Measurements from ENCODE around the gene ACYP2.

ACYP2 gene

GRCh38 chr2:54161660-54162424 lies 46.4 kb downstream of the ACYP2 start:
- DNase-seq: no peak

- DNase-seq: no peak
These were observed 48.7 kb downstream of the ACYP2 start for GRCh38 chr2:54164106-54164505.

GRCh38 chr2:54166121-54166773 lies 50.8 kb downstream of the ACYP2 start:
- DNase-seq: no peak

- no peak for DNase-seq
These were observed 61.2 kb downstream of the ACYP2 start for GRCh38 chr2:54176577-54176976.

- DNase-seq: no peak
These were observed 67.9 kb downstream of the ACYP2 start for GRCh38 chr2:54183281-54183680.

GRCh38 chr2:54183972-54184371 lies 68.6 kb downstream of the ACYP2 start:
- no peak for DNase-seq

GRCh38 chr2:54185105-54185504 lies 69.7 kb downstream of the ACYP2 start:
- no peak for DNase-seq

GRCh38 chr2:54187331-54187730 lies 71.9 kb downstream of the ACYP2 start:
- DNase-seq: no peak

- DNase-seq: no peak
These were observed 74.1 kb downstream of the ACYP2 start for GRCh38 chr2:54189539-54189938.

- DNase-seq: no peak
These were observed 76.1 kb downstream of the ACYP2 start for GRCh38 chr2:54191361-54192135.

GRCh38 chr2:54194761-54195750 lies 79.6 kb downstream of the ACYP2 start:
- no peak for DNase-seq

GRCh38 chr2:54196646-54197045 lies 81.2 kb downstream of the ACYP2 start:
- DNase-seq: no peak

GRCh38 chr2:54204476-54204875 lies 89.1 kb downstream of the ACYP2 start:
- DNase-seq: no peak

GRCh38 chr2:54206596-54206995 lies 91.2 kb downstream of the ACYP2 start:
- DNase-seq: peak in 1 of 5 donors; percentile 4

- no peak for DNase-seq
These were observed 92.3 kb downstream of the ACYP2 start for GRCh38 chr2:54207666-54208195.

GRCh38 chr2:54208364-54209240 lies 93.2 kb downstream of the ACYP2 start:
- DNase-seq: no peak

- no peak for DNase-seq
These were observed 94.0 kb downstream of the ACYP2 start for GRCh38 chr2:54209379-54209778.

GRCh38 chr2:54212456-54212855 lies 97.0 kb downstream of the ACYP2 start:
- DNase-seq: no peak

- DNase-seq: no peak
These were observed 97.7 kb downstream of the ACYP2 start for GRCh38 chr2:54213082-54213481.

GRCh38 chr2:54224997-54225396 lies 109.6 kb downstream of the ACYP2 start:
- DNase-seq: no peak

- no peak for DNase-seq
These were observed 110.8 kb downstream of the ACYP2 start for GRCh38 chr2:54226260-54226659.

All from T-helper 1 cell (primary cell).